Measurements from ENCODE around the gene PRKAA1.
A peak's percentile ranks its signal among the peaks of the same experiment; 100 is the strongest.

PRKAA1 gene

GRCh38 chr5:40798012-40798800, at the start of gene PRKAA1:
PRKAA1 (minus strand) TSS chr5:40798374; CDS start chr5:40798189, 185 bp downstream.
- peak; percentile 72 for DNase-seq

GRCh38 chr5:40847525-40847924, 49.4 kb upstream of the PRKAA1 start:
- no peak for DNase-seq

GRCh38 chr5:40846371-40846770, 48.2 kb upstream of the PRKAA1 start:
- DNase-seq: no peak

- DNase-seq: no peak
These were observed 46.4 kb upstream of the PRKAA1 start for GRCh38 chr5:40844565-40844964.

- no peak for DNase-seq
These were observed 44.2 kb upstream of the PRKAA1 start for GRCh38 chr5:40842351-40842750.

GRCh38 chr5:40841068-40841805, 43.1 kb upstream of the PRKAA1 start, which contains the start of gene CARD6:
CARD6 (plus strand) TSS chr5:40841367; CDS start chr5:40841383, 16 bp downstream.
- DNase-seq: peak; percentile 33

GRCh38 chr5:40838086-40838485, 39.9 kb upstream of the PRKAA1 start:
- no peak for DNase-seq

- DNase-seq: peak; percentile 86
These were observed 36.9 kb upstream of the PRKAA1 start, which contains the start of gene RPL37 for GRCh38 chr5:40834849-40835787. RPL37 (minus strand) TSS chr5:40835222; CDS start chr5:40835185, 37 bp downstream.

- no peak for DNase-seq
These were observed 36.2 kb upstream of the PRKAA1 start for GRCh38 chr5:40834391-40834848.

- DNase-seq: no peak
These were observed 35.6 kb upstream of the PRKAA1 start for GRCh38 chr5:40833712-40834229.

GRCh38 chr5:40832345-40832744, 34.2 kb upstream of the PRKAA1 start:
- DNase-seq: no peak

- DNase-seq: no peak
These were observed 33.4 kb upstream of the PRKAA1 start for GRCh38 chr5:40831346-40832210.

- no peak for DNase-seq
These were observed 31.8 kb upstream of the PRKAA1 start for GRCh38 chr5:40829748-40830533.

GRCh38 chr5:40828690-40829661, 30.8 kb upstream of the PRKAA1 start:
- DNase-seq: no peak

GRCh38 chr5:40828021-40828631, 30.0 kb upstream of the PRKAA1 start:
- DNase-seq: no peak

GRCh38 chr5:40827188-40827977, 29.2 kb upstream of the PRKAA1 start:
- DNase-seq: no peak

GRCh38 chr5:40826489-40827187, 28.5 kb upstream of the PRKAA1 start:
- DNase-seq: no peak

All from GF-D8 (cell line).